ENCODE measurements around the gene DMRT2. TPM values are rescaled to one million over a fixed set of nuclear protein-coding genes. Genes with fewer than 3 reads are reported as not detected.

The DMRT2 gene
- total and polyA plus RNA-seq, 2 donors (not counting 3 experiments of a cell fraction or from before 2014, with no cell fraction given), result not detected

DNA sequence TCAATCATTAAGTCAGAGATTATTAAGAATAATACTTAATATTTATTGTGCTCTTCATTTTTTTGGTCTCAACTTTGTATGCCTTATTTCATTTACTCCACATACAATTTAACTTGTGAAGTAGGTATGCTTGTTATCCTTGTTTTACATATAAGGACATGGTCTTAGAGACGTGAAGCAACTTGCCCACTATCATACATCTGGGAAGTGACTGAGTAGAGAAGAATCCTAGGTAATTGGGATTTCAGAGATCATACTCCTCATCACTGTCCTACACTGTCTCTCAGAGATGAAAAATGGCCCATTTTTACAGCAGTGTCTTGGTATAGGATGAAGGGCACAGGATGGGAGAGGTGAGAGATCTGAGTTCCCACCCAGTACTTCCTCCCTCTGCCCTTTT is 23.3 kb downstream of the DMRT2 start:
- dilution Hi-C loops (cut with MboI; ENCODE audit: extremely low pct_ligation_motif_present, low sequenced_read_pairs) (no loop called here), intact Hi-C loops (cut with micrococcal nuclease) (no loop called here)
- no peaks in the 10 kb centered on the region for H3K27me3 ChIP-seq (ENCODE audit: control insufficient read depth in 2 of 2, insufficient read depth in 2 of 2, low read length in 2 of 2)
- no peaks in the 10 kb centered on the region for H3K9me1 ChIP-seq (replicated peaks; ENCODE audit: control insufficient read depth, extremely low read depth, insufficient read depth, low read length)
- TF ChIP-seq POLR2AphosphoS5 (IDR thresholded peaks at IDR 0.05; ENCODE audit: insufficient read depth, low read depth, low read length) (no peak), MYC (IDR thresholded peaks at IDR 0.05; ENCODE audit: low read depth, low read length) (no peak)
- TF ChIP-seq, protein P1, sequence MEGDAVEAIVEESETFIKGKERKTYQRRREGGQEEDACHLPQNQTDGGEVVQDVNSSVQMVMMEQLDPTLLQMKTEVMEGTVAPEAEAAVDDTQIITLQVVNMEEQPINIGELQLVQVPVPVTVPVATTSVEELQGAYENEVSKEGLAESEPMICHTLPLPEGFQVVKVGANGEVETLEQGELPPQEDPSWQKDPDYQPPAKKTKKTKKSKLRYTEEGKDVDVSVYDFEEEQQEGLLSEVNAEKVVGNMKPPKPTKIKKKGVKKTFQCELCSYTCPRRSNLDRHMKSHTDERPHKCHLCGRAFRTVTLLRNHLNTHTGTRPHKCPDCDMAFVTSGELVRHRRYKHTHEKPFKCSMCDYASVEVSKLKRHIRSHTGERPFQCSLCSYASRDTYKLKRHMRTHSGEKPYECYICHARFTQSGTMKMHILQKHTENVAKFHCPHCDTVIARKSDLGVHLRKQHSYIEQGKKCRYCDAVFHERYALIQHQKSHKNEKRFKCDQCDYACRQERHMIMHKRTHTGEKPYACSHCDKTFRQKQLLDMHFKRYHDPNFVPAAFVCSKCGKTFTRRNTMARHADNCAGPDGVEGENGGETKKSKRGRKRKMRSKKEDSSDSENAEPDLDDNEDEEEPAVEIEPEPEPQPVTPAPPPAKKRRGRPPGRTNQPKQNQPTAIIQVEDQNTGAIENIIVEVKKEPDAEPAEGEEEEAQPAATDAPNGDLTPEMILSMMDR (IDR thresholded peaks at IDR 0.05; ENCODE audit: extremely low read depth in 1 of 2, insufficient read depth in 1 of 2, low read depth in 1 of 2, low read length in 2 of 2), result no peak
- no peak overlapping the region for H3K4me2 ChIP-seq (ENCODE audit: insufficient read depth, low read length)
- no TSS peak for BruUV-seq (replicated peaks)
- no peaks in the 10 kb centered on the region for H3K36me3 ChIP-seq (ENCODE audit: control insufficient read depth in 2 of 2, extremely low read depth in 1 of 2, insufficient read depth in 2 of 2, low read length in 2 of 2)
- CTCF ChIA-PET, result no interaction called here
- no peaks in the 10 kb centered on the region for H4K20me1 ChIP-seq (replicated peaks; ENCODE audit: control insufficient read depth, extremely low read depth, insufficient read depth, low read length)
- no peak overlapping the region for H3K9ac ChIP-seq (replicated peaks; ENCODE audit: extremely low read depth, insufficient read depth, low read length)
- POLR2A ChIA-PET, result no interaction called here
- DNase-seq (ENCODE audit: low read depth, low spot score) (no peak), FAIRE-seq (no peak)
- no peak overlapping the region for H3K4me3 ChIP-seq (replicated peaks in 1 of 3; ENCODE audit: insufficient read depth in 1 of 3, low read depth in 1 of 3, low read length in 3 of 3)
- H2AFZ ChIP-seq (ENCODE audit: low read depth, low read length), result no peak overlapping the region
- H3K79me2 ChIP-seq (ENCODE audit: control insufficient read depth, insufficient read depth, low read length), result no peaks in the 10 kb centered on the region
- H3K4me1 ChIP-seq (ENCODE audit: control insufficient read depth, extremely low read depth, insufficient read depth, low read length), result no peaks in the 10 kb centered on the region
- H3K27ac ChIP-seq (ENCODE audit: insufficient read depth, low read depth, low read length), result no peak overlapping the region
- H3K9me3 ChIP-seq (replicated peaks; ENCODE audit: control insufficient read depth, insufficient read depth, low read length), result no peaks in the 10 kb centered on the region

DNA sequence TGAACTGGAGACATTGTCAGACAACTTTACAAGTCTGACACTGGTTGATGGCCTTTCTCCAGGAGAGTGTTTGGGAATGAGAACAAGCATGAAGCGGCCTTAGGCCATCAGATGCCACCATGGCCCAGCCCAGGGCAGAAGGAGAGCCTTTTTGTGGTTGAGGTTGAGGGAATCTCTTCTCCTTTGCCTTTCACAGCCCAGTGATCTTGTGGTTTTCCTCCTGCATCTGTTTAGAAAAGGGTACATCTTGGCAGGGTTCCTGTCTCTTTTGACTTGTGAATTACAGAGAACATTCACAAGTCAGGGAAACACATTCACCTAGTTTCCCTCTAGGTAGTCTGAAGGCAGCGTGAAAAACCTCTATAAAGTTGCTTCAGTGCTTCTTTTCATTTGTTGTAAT is 27.5 kb downstream of the DMRT2 start:
- Histone ChIP-seq H3K4me3 (replicated peaks in 1 of 3; ENCODE audit: insufficient read depth in 1 of 3, low read depth in 1 of 3, low read length in 3 of 3) (no peak overlapping the region), H3K36me3 (ENCODE audit: control insufficient read depth in 2 of 2, extremely low read depth in 1 of 2, insufficient read depth in 2 of 2, low read length in 2 of 2) (no peaks in the 10 kb centered on the region), H3K4me2 (ENCODE audit: insufficient read depth, low read length) (no peak overlapping the region), H3K9ac (replicated peaks; ENCODE audit: extremely low read depth, insufficient read depth, low read length) (no peak overlapping the region), H3K79me2 (ENCODE audit: control insufficient read depth, insufficient read depth, low read length) (no peaks in the 10 kb centered on the region), H3K27ac (ENCODE audit: insufficient read depth, low read depth, low read length) (no peak overlapping the region), H3K9me1 (replicated peaks; ENCODE audit: control insufficient read depth, extremely low read depth, insufficient read depth, low read length) (no peaks in the 10 kb centered on the region), H3K4me1 (ENCODE audit: control insufficient read depth, extremely low read depth, insufficient read depth, low read length) (no peaks in the 10 kb centered on the region), H3K27me3 (ENCODE audit: control insufficient read depth in 2 of 2, insufficient read depth in 2 of 2, low read length in 2 of 2) (no peaks in the 10 kb centered on the region), H2AFZ (ENCODE audit: low read depth, low read length) (no peak overlapping the region), H4K20me1 (replicated peaks; ENCODE audit: control insufficient read depth, extremely low read depth, insufficient read depth, low read length) (no peaks in the 10 kb centered on the region), H3K9me3 (replicated peaks; ENCODE audit: control insufficient read depth, insufficient read depth, low read length) (no peaks in the 10 kb centered on the region)
- TF ChIP-seq FOS (IDR thresholded peaks at IDR 0.05; ENCODE audit: borderline replicate concordance, insufficient read depth, low read length), result no peak
- ChIA-PET POLR2A (no interaction called here), CTCF (no interaction called here)
- no TSS peak for BruUV-seq (replicated peaks)
- no peak for DNase-seq (ENCODE audit: low read depth, low spot score)
- intact Hi-C loops (cut with micrococcal nuclease) (no loop called here), dilution Hi-C loops (cut with MboI; ENCODE audit: extremely low pct_ligation_motif_present, low sequenced_read_pairs) (no loop called here)
- no peak for FAIRE-seq
